Activated T-cell treated with anti-CD3 and anti-CD28 coated beads, Interleukin-2, amount 50 U/mL, for 72 hours (primary cell): Measurements from ENCODE around the gene MX2. TPM values are rescaled to one million over a fixed set of nuclear protein-coding genes. Genes with fewer than 3 reads are reported as not detected.
"Not testable (repeated sequence)": the region's sequence is repeated elsewhere in the genome, so short reads cannot be mapped to it uniquely, and the experiment has no call there.

Experiments
- ATAC-seq, 2 donors: fragments of 150-1000 bp; cut with Tn5 transposase; replicated peaks in 1 of 2; 2 replicates each; pipeline ENCODE4 v1.10.0; 2021; ENCODE audit warnings: moderate library complexity in 2 of 2, mild to moderate bottlenecking in 1 of 2
- DNase-seq, 2 donors: peaks; one replicate each; pipeline ENCODE4 v3.0.0; 2021 to 2022; ENCODE audit warnings: mixed read lengths in 1 of 2
- H3K27ac Mint-ChIP-seq: one replicate; pipeline ENCODE4 v1.8.0; 2022; ENCODE audit warnings: mild to moderate bottlenecking, moderate library complexity, mixed read lengths
- H3K27me3 Mint-ChIP-seq: one replicate; pipeline ENCODE4 v1.8.0; 2022; ENCODE audit warnings: low read depth, mixed read lengths
- H3K36me3 Mint-ChIP-seq, 2 donors: one replicate each; pipeline ENCODE4 v1.8.0; 2022; ENCODE audit warnings: mixed read lengths in 2 of 2, mild to moderate bottlenecking in 1 of 2; ENCODE audit not compliant: insufficient read depth in 2 of 2
- H3K4me1 Mint-ChIP-seq: one replicate; pipeline ENCODE4 v1.8.0; 2022; ENCODE audit warnings: low read depth, mixed read lengths
- H3K4me3 Mint-ChIP-seq, 2 donors: one replicate each; pipeline ENCODE4 v1.8.0; 2022; ENCODE audit warnings: mild to moderate bottlenecking in 2 of 2, mixed read lengths in 2 of 2, moderate library complexity in 2 of 2
- H3K9me3 Mint-ChIP-seq, 2 donors: one replicate each; pipeline ENCODE4 v1.8.0; 2022; ENCODE audit warnings: mixed read lengths in 2 of 2
- total RNA-seq, 2 donors: library from RNA; stranded (reverse); gene quantifications; one replicate each; pipeline ENCODE4 v1.2.3, GENCODE V29; 2022

Gene MX2, protein sequence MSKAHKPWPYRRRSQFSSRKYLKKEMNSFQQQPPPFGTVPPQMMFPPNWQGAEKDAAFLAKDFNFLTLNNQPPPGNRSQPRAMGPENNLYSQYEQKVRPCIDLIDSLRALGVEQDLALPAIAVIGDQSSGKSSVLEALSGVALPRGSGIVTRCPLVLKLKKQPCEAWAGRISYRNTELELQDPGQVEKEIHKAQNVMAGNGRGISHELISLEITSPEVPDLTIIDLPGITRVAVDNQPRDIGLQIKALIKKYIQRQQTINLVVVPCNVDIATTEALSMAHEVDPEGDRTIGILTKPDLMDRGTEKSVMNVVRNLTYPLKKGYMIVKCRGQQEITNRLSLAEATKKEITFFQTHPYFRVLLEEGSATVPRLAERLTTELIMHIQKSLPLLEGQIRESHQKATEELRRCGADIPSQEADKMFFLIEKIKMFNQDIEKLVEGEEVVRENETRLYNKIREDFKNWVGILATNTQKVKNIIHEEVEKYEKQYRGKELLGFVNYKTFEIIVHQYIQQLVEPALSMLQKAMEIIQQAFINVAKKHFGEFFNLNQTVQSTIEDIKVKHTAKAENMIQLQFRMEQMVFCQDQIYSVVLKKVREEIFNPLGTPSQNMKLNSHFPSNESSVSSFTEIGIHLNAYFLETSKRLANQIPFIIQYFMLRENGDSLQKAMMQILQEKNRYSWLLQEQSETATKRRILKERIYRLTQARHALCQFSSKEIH
- total RNA-seq: 10 to 100 TPM; 30.1 to 47.9 TPM

DNA sequence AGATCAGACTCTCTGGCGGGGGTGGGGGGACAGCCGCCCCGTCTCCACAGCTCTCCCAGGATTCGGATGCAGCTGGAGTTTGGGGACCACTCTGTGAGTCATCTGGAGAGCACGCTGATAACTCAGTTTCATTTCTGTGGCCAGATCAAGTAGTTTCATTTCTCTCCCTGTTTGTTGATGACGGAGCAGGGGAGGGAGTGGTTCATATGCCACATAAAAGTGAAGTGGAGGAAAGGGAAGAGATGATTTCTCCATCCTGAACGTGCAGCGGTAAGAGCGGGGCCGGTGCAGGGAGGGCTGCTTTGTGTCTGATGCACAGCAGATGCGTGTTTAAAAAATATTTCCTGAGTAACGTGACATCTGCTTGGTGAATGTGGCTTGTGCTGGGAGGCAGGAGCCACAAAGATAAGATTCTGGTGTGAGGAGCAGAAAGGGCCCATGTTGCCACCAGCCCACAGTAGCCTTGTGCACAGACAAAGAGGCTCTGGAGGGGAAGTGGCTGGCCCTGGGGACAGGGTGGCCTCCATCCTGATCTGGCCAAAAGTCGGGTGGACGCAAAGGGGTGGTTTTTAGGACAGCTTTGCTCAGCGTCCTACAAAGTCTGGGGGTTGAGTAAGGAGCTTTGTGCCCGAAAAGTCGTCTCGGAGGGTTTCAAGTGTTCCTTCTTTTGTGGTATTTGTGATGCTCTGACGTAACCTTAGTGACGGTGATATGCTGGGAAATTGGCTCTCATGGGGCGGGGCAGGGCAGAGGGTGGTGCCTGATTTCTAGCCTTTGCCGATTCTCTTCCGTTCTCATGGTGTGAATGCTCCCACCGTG is at the start of gene MX2:
TSS of gene MX2 (plus strand) at position 242 of the 819 bp plus-strand sequence. CDS start 14,880 bp downstream, outside the sequence.
- peak; percentile 80 to 86 for ATAC-seq
- peak within 1 kb of the TSS; percentile 85 for H3K27ac Mint-ChIP-seq
- peak; percentile 74 to 75 for DNase-seq
- H3K36me3 Mint-ChIP-seq: peaks cover 0 to 4% of the 10 kb centered on the region in 2 donors
- peak within 1 kb of the TSS; percentile 80 to 91 for H3K4me3 Mint-ChIP-seq
- H3K9me3 Mint-ChIP-seq: no peaks in the 10 kb centered on the region
- no peaks in the 10 kb centered on the region for H3K27me3 Mint-ChIP-seq
- H3K4me1 Mint-ChIP-seq: peaks cover 37% of the 10 kb centered on the region

DNA sequence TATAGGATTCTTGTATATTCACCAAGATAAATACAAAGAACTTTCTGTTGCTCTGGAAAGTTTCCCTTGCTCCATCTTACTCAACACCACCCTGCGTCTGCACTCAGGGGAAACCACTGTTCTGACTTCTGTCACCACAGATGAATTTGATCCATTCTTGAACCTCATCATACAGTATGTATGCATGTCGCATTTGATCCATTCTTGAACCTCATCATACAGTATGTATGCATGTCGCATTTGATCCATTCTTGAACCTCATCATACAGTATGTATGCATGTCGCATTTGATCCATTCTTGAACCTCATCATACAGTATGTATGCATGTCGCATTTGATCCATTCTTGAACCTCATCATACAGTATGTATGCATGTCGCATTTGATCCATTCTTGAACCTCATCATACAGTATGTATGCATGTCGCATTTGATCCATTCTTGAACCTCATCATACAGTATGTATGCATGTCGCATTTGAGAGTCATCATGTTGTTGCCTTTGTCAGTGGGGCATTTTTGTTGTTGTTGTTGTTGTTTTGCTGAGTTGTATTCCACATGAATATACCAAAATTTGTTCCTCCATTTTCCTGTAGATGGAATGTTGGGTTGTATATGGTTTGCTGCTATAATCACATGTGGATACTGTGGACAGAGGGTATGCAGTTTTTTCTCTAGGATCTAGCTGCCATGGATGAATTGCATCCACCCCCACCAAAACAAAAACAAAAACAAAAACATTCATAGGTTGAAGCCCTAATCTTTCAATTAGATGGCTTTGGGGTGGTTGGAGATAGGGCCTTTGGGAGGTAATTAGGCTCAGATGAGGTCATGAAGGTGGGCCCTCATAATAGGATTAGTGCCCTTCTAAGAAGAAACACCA is 48.3 kb upstream of the MX2 start:
- ATAC-seq, H3K36me3 Mint-ChIP-seq, DNase-seq, H3K4me3 Mint-ChIP-seq, H3K9me3 Mint-ChIP-seq, H3K4me1 Mint-ChIP-seq, H3K27ac Mint-ChIP-seq: not testable (repeated sequence)
- peaks cover 29% of the 10 kb centered on the region for H3K27me3 Mint-ChIP-seq

DNA sequence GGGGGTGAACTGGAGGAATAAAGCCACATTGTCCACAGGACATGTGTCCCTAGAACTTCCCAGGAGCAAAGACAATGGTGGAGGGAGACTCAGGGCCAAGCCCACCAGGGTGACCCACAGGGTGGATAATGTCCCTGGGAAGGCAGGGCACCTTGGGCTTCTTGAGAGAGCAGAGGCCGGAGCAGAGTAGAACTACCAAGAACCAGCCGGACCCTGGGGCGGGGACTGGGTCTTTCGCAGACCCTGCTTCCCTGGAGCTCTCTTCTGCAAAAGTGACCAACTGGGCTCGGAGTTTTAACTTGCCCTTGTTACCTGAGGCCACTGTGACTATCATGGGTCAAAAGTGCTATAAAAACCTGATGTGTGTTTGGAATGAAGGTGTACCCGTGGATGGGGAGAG is 46.1 kb upstream of the MX2 start:
- Mint-ChIP-seq H3K27me3 (peaks cover 23% of the 10 kb centered on the region), H3K4me3 (peak overlapping the region in 1 of 2 donors; percentile 29), H3K4me1 (peaks cover 5% of the 10 kb centered on the region), H3K27ac (no peak overlapping the region), H3K36me3 (peaks cover 0 to 2% of the 10 kb centered on the region in 2 donors), H3K9me3 (no peaks in the 10 kb centered on the region)
- no peak for DNase-seq
- ATAC-seq: no peak

DNA sequence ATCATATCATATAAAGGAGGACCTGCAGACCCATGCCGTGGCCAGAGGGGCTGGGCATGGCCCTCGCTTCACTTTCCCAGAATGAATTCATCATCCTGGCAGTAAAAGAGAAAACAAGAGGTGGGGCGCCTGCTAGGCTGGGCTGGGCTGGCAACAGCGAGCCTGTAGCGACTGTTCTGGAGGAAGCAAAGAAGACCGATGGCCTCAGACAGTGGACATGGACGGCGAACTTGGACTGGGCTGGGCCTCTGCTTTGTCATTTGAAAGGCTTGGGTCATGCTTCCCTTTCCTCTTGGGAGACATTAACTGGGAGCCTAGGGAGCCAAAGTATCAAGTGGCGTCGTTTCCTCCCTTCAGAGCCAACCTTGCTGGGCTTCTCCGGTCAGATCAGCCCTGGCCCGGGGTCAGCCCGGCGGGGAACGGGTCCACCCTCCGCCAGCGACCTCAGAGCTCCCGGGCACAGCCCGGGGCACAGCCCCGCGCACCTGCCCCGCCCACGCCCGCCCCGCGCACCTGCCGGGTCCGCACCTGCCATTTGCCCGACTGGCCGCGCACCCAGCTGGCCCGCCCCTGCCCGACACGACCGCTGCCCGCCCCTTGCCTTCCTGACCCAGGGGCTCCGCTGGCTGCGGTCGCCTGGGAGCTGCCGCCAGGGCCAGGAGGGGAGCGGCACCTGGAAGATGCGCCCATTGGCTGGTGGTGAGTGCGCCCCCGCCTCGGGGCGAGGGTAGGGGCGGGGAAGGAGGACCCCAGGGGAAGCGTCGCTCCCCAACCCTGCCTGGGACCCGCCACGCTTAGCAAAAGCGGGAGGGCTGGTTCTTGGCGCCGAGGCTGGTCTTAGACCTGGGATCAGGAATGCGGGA is 45.4 kb upstream of the MX2 start, which contains the start of gene FAM3B:
TSS of gene FAM3B (plus strand) at position 602 of the 863 bp plus-strand sequence. CDS start at position 681, 79 bp downstream.
- Mint-ChIP-seq H3K27me3 (peaks cover 23% of the 10 kb centered on the region), H3K27ac (no peak within 1 kb of the TSS), H3K4me3 (peak within 1 kb of the TSS; percentile 4 to 29), H3K36me3 (peaks cover 0 to 2% of the 10 kb centered on the region in 2 donors), H3K9me3 (no peaks in the 10 kb centered on the region), H3K4me1 (peaks cover 12% of the 10 kb centered on the region)
- no peak for DNase-seq
- ATAC-seq: no peak

DNA sequence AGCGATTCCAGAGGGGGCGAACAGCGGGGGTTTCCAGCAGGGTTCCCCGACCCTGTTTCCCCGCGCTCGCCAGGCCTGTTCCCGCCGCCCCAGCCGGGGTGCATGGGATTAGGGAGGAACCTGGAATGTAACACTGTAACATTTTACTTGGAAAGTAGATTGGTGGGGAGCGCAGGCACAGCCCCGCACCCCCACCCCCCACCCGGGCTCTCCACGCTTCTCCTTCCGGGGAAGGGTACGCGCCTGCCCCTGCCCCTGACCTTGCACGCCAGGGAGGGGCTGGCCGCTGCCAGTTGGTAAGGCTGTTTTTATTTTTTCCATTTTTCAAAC is 44.8 kb upstream of the MX2 start:
- H3K4me3 Mint-ChIP-seq: peak overlapping the region; percentile 4 to 17
- DNase-seq (no peak), ATAC-seq (no peak)
- H3K36me3 Mint-ChIP-seq: peaks cover 0 to 2% of the 10 kb centered on the region in 2 donors
- H3K9me3 Mint-ChIP-seq: no peaks in the 10 kb centered on the region
- peaks cover 28% of the 10 kb centered on the region for H3K27me3 Mint-ChIP-seq
- H3K4me1 Mint-ChIP-seq: peaks cover 18% of the 10 kb centered on the region
- H3K27ac Mint-ChIP-seq: no peak overlapping the region

DNA sequence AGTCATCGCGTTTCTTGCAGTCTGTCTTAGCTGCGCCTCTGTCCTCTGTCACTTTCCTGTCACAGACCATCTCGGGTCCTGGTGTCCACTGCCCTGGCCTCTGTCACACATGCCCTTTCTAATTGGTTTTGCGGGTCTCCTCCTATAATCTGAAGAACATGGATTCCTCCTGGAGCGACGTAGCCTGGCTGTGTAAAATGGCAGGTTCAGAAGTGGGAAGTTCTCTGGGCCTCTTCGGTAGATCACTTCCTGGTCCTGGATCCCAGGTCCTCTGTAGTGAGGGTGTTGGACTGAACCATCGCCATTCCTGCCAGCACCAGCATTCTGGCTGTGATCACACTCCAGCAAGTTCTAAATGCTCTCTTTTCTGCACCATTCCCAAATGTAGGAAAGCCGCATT is 44.4 kb upstream of the MX2 start:
- Mint-ChIP-seq H3K36me3 (peaks cover 0 to 2% of the 10 kb centered on the region in 2 donors), H3K4me1 (peaks cover 18% of the 10 kb centered on the region), H3K4me3 (peak overlapping the region; percentile 4 to 17), H3K27ac (no peak overlapping the region), H3K9me3 (no peaks in the 10 kb centered on the region), H3K27me3 (peaks cover 29% of the 10 kb centered on the region)
- ATAC-seq: no peak
- no peak for DNase-seq

DNA sequence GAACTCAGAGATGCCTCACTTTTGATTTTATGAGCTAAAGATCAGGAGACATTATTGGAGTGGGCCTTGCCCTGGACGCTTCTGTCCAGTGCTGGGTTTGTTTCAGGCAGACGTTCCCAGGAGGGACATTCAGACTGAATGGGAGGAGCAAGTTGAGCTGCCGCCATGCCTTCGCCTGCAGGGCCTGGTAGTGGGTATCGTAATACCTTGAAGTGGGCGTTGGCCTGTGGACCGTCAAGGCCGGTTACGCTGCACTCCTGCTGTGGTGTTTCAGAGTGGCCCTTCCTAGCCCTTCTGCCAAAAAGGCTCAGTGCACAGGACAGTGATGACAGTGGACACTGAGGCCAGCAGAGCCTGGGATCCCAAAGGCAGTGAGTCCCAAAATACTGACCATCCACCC is 43.6 kb upstream of the MX2 start:
- H3K27ac Mint-ChIP-seq: no peak overlapping the region
- ATAC-seq (no peak), DNase-seq (no peak)
- H3K9me3 Mint-ChIP-seq: no peaks in the 10 kb centered on the region
- peaks cover 29% of the 10 kb centered on the region for H3K27me3 Mint-ChIP-seq
- no peak overlapping the region for H3K4me3 Mint-ChIP-seq
- peaks cover 0 to 2% of the 10 kb centered on the region in 2 donors for H3K36me3 Mint-ChIP-seq
- peaks cover 18% of the 10 kb centered on the region for H3K4me1 Mint-ChIP-seq

DNA sequence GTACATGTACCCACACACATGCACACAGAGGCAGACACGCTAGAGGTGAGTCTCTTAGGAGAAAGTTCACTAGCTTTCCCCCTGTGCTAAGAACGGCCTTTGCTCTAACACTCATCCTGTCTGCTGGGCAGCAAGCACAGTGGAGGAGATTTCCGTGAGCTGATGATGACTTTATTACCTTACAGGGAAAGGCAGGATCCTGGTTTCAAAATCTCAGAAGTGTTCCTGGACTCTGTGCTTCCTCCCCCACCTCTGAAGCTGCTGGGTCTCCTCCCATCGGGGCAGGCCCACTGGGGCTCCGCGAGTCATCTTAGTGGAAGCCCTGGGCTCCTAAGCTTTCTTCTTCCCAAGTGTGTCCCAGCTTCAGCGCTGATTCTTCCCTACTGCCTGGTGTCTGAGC is 42.6 kb upstream of the MX2 start:
- Mint-ChIP-seq H3K27ac (no peak overlapping the region), H3K4me3 (no peak overlapping the region), H3K27me3 (peaks cover 29% of the 10 kb centered on the region), H3K36me3 (peaks cover 0 to 2% of the 10 kb centered on the region in 2 donors), H3K4me1 (peaks cover 18% of the 10 kb centered on the region), H3K9me3 (no peaks in the 10 kb centered on the region)
- DNase-seq: no peak
- ATAC-seq: no peak

DNA sequence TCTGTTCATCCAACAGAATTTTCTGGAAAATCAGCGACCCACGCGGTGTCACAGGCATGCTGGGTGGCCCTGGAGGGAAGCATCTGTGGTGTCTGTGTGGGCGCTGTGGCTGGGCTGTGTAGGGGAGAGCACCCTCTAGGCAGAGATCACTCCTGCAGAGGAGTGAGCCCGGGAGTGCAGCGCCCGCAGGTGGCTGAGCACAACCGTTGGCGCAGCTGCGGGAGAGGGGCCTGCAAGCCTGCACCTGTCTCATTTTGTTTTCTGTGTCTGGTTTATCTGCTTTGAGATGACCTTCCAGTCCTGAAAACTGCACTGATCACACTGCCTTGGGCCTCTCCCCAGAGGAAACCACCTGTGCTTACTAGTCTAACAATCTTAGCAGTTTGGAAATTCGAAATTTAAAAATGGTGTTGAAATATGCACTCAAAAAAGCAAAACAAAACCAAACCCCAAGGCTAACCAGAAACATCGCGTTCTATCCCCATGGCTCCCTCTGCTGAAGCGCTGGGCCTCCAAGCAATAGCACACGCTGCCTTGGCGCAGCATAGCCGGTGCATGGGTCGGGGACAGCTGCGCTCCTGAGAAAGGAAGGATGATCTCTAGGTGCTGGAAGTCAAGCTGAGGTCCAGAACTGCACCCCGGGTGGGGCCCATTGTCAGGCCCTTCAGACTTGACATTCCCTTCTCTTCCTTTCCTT is 40.5 kb upstream of the MX2 start:
- DNase-seq (peak; percentile 6 to 17), ATAC-seq (peak; percentile 52 to 67)
- Mint-ChIP-seq H3K4me1 (peaks cover 18% of the 10 kb centered on the region), H3K27ac (no peak overlapping the region), H3K4me3 (no peak overlapping the region), H3K9me3 (no peaks in the 10 kb centered on the region), H3K36me3 (peaks cover 0 to 2% of the 10 kb centered on the region in 2 donors), H3K27me3 (peaks cover 13% of the 10 kb centered on the region)

DNA sequence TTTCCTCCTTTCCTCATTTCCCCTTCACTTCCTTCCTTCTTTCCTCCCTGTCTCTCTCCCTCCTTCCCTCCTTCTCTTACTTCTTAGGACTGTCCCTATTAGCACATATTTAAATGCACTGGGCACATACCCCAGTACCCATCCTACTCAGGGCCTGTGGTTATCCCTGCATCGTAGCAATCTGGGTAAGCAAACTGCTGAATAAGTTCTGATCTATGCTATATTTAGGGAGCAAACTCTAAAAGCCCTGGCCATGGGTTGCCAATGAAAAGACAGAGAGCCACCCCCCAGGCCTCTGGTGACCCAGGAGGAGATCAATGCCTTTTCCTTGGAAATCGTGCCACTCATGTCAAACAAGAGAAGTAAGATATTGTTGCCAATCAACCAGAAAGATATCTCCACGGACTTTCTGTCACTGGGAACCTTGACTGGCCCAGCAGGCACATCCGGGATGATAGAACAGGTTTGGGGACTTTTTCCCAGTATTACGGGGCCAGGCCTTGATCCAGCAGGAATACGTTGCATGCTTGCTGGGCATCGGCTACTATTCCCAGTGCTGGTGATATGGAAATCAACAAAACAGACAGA is 39.8 kb upstream of the MX2 start:
- Mint-ChIP-seq H3K36me3 (peaks cover 0 to 2% of the 10 kb centered on the region in 2 donors), H3K9me3 (no peaks in the 10 kb centered on the region), H3K27me3 (peaks cover 13% of the 10 kb centered on the region), H3K27ac (no peak overlapping the region), H3K4me1 (peaks cover 18% of the 10 kb centered on the region), H3K4me3 (no peak overlapping the region)
- no peak for ATAC-seq
- DNase-seq: no peak
